ENCODE measurements around the gene SPNS3.

Gene SPNS3

GRCh38 chr17:4444782-4445473 is 11.2 kb downstream of the SPNS3 start:
- no peaks in the 10 kb centered on the region for H3K9me3 ChIP-seq (ENCODE audit: control insufficient read depth in 1 of 2, low read length in 2 of 2)
- no peak overlapping the region for H3K4me3 ChIP-seq (ENCODE audit: low read depth in 1 of 2, low read length in 2 of 2)
- no peak overlapping the region for H3K9ac ChIP-seq (ENCODE audit: low read depth in 1 of 2, low read length in 2 of 2)
- no peaks in the 10 kb centered on the region for H3K36me3 ChIP-seq (ENCODE audit: control insufficient read depth in 1 of 2, insufficient read depth in 2 of 2, low read length in 2 of 2)
- H3K27ac ChIP-seq (ENCODE audit: low read depth, low read length) = no peak overlapping the region
- H3K4me1 ChIP-seq (ENCODE audit: control insufficient read depth in 1 of 2, insufficient read depth in 2 of 2, low read length in 2 of 2) = peaks cover 17 to 23% of the 10 kb centered on the region in 2 donors
- H3K27me3 ChIP-seq (ENCODE audit: control insufficient read depth in 1 of 2, insufficient read depth in 2 of 2, low read length in 2 of 2) = peaks cover 3 to 6% of the 10 kb centered on the region in 2 donors

GRCh38 chr17:4445731-4446130 is 12.0 kb downstream of the SPNS3 start:
- H3K4me3 ChIP-seq (ENCODE audit: low read depth in 1 of 2, low read length in 2 of 2) = no peak overlapping the region
- H3K9ac ChIP-seq (ENCODE audit: low read depth in 1 of 2, low read length in 2 of 2) = no peak overlapping the region
- no peak overlapping the region for H3K27ac ChIP-seq (ENCODE audit: low read depth, low read length)
- peaks cover 0 to under 1% of the 10 kb centered on the region in 2 donors for H3K27me3 ChIP-seq (ENCODE audit: control insufficient read depth in 1 of 2, insufficient read depth in 2 of 2, low read length in 2 of 2)
- no peaks in the 10 kb centered on the region for H3K36me3 ChIP-seq (ENCODE audit: control insufficient read depth in 1 of 2, insufficient read depth in 2 of 2, low read length in 2 of 2)
- peaks cover 15 to 19% of the 10 kb centered on the region in 2 donors for H3K4me1 ChIP-seq (ENCODE audit: control insufficient read depth in 1 of 2, insufficient read depth in 2 of 2, low read length in 2 of 2)
- no peaks in the 10 kb centered on the region for H3K9me3 ChIP-seq (ENCODE audit: control insufficient read depth in 1 of 2, low read length in 2 of 2)

- Histone ChIP-seq H3K27ac (ENCODE audit: low read depth, low read length) (no peak overlapping the region), H3K36me3 (ENCODE audit: control insufficient read depth in 1 of 2, insufficient read depth in 2 of 2, low read length in 2 of 2) (no peaks in the 10 kb centered on the region), H3K9ac (ENCODE audit: low read depth in 1 of 2, low read length in 2 of 2) (no peak overlapping the region), H3K4me1 (ENCODE audit: control insufficient read depth in 1 of 2, insufficient read depth in 2 of 2, low read length in 2 of 2) (peaks cover 15 to 16% of the 10 kb centered on the region in 2 donors), H3K4me3 (ENCODE audit: low read depth in 1 of 2, low read length in 2 of 2) (no peak overlapping the region), H3K27me3 (ENCODE audit: control insufficient read depth in 1 of 2, insufficient read depth in 2 of 2, low read length in 2 of 2) (no peaks in the 10 kb centered on the region), H3K9me3 (ENCODE audit: control insufficient read depth in 1 of 2, low read length in 2 of 2) (no peaks in the 10 kb centered on the region)
Observed at GRCh38 chr17:4446326-4447071, 12.8 kb downstream of the SPNS3 start.

- H3K36me3 ChIP-seq (ENCODE audit: control insufficient read depth in 1 of 2, insufficient read depth in 2 of 2, low read length in 2 of 2) = no peaks in the 10 kb centered on the region
- no peaks in the 10 kb centered on the region for H3K9me3 ChIP-seq (ENCODE audit: control insufficient read depth in 1 of 2, low read length in 2 of 2)
- no peak overlapping the region for H3K27ac ChIP-seq (ENCODE audit: low read depth, low read length)
- H3K9ac ChIP-seq (ENCODE audit: low read depth in 1 of 2, low read length in 2 of 2) = no peak overlapping the region
- no peak overlapping the region for H3K4me3 ChIP-seq (ENCODE audit: low read depth in 1 of 2, low read length in 2 of 2)
- no peaks in the 10 kb centered on the region for H3K27me3 ChIP-seq (ENCODE audit: control insufficient read depth in 1 of 2, insufficient read depth in 2 of 2, low read length in 2 of 2)
- peaks cover 15 to 16% of the 10 kb centered on the region in 2 donors for H3K4me1 ChIP-seq (ENCODE audit: control insufficient read depth in 1 of 2, insufficient read depth in 2 of 2, low read length in 2 of 2)
Observed at GRCh38 chr17:4448197-4448980, 14.6 kb downstream of the SPNS3 start.

- Histone ChIP-seq H3K9me3 (ENCODE audit: control insufficient read depth in 1 of 2, low read length in 2 of 2) (no peaks in the 10 kb centered on the region), H3K4me3 (ENCODE audit: low read depth in 1 of 2, low read length in 2 of 2) (no peak overlapping the region), H3K27me3 (ENCODE audit: control insufficient read depth in 1 of 2, insufficient read depth in 2 of 2, low read length in 2 of 2) (no peaks in the 10 kb centered on the region), H3K27ac (ENCODE audit: low read depth, low read length) (no peak overlapping the region), H3K9ac (ENCODE audit: low read depth in 1 of 2, low read length in 2 of 2) (no peak overlapping the region), H3K4me1 (ENCODE audit: control insufficient read depth in 1 of 2, insufficient read depth in 2 of 2, low read length in 2 of 2) (peaks cover 15 to 19% of the 10 kb centered on the region in 2 donors), H3K36me3 (ENCODE audit: control insufficient read depth in 1 of 2, insufficient read depth in 2 of 2, low read length in 2 of 2) (no peaks in the 10 kb centered on the region)
Observed at GRCh38 chr17:4449736-4450135, 16.0 kb downstream of the SPNS3 start.

- Histone ChIP-seq H3K9me3 (ENCODE audit: control insufficient read depth in 1 of 2, low read length in 2 of 2) (no peaks in the 10 kb centered on the region), H3K27ac (ENCODE audit: low read depth, low read length) (no peak overlapping the region), H3K4me3 (ENCODE audit: low read depth in 1 of 2, low read length in 2 of 2) (no peak overlapping the region), H3K27me3 (ENCODE audit: control insufficient read depth in 1 of 2, insufficient read depth in 2 of 2, low read length in 2 of 2) (no peaks in the 10 kb centered on the region), H3K36me3 (ENCODE audit: control insufficient read depth in 1 of 2, insufficient read depth in 2 of 2, low read length in 2 of 2) (no peaks in the 10 kb centered on the region), H3K9ac (ENCODE audit: low read depth in 1 of 2, low read length in 2 of 2) (no peak overlapping the region), H3K4me1 (ENCODE audit: control insufficient read depth in 1 of 2, insufficient read depth in 2 of 2, low read length in 2 of 2) (peaks cover 10 to 15% of the 10 kb centered on the region in 2 donors)
Observed at GRCh38 chr17:4450710-4451316, 17.1 kb downstream of the SPNS3 start.

GRCh38 chr17:4453812-4454591 is 20.3 kb downstream of the SPNS3 start:
- no peaks in the 10 kb centered on the region for H3K27me3 ChIP-seq (ENCODE audit: control insufficient read depth in 1 of 2, insufficient read depth in 2 of 2, low read length in 2 of 2)
- no peak overlapping the region for H3K4me3 ChIP-seq (ENCODE audit: low read depth in 1 of 2, low read length in 2 of 2)
- H3K9me3 ChIP-seq (ENCODE audit: control insufficient read depth in 1 of 2, low read length in 2 of 2) = no peaks in the 10 kb centered on the region
- no peaks in the 10 kb centered on the region for H3K36me3 ChIP-seq (ENCODE audit: control insufficient read depth in 1 of 2, insufficient read depth in 2 of 2, low read length in 2 of 2)
- no peak overlapping the region for H3K27ac ChIP-seq (ENCODE audit: low read depth, low read length)
- no peak overlapping the region for H3K9ac ChIP-seq (ENCODE audit: low read depth in 1 of 2, low read length in 2 of 2)
- peaks cover 10 to 15% of the 10 kb centered on the region in 2 donors for H3K4me1 ChIP-seq (ENCODE audit: control insufficient read depth in 1 of 2, insufficient read depth in 2 of 2, low read length in 2 of 2)

- H3K9me3 ChIP-seq (ENCODE audit: control insufficient read depth in 1 of 2, low read length in 2 of 2) = peaks cover 0 to 5% of the 10 kb centered on the region in 2 donors
- H3K4me1 ChIP-seq (ENCODE audit: control insufficient read depth in 1 of 2, insufficient read depth in 2 of 2, low read length in 2 of 2) = no peaks in the 10 kb centered on the region
- H3K27ac ChIP-seq (ENCODE audit: low read depth, low read length) = no peak overlapping the region
- no peak overlapping the region for H3K9ac ChIP-seq (ENCODE audit: low read depth in 1 of 2, low read length in 2 of 2)
- no peak overlapping the region for H3K4me3 ChIP-seq (ENCODE audit: low read depth in 1 of 2, low read length in 2 of 2)
- H3K27me3 ChIP-seq (ENCODE audit: control insufficient read depth in 1 of 2, insufficient read depth in 2 of 2, low read length in 2 of 2) = no peaks in the 10 kb centered on the region
- no peaks in the 10 kb centered on the region for H3K36me3 ChIP-seq (ENCODE audit: control insufficient read depth in 1 of 2, insufficient read depth in 2 of 2, low read length in 2 of 2)
Observed at GRCh38 chr17:4460661-4461060, 26.9 kb downstream of the SPNS3 start.

GRCh38 chr17:4463818-4464476 is 30.2 kb downstream of the SPNS3 start:
- no peak overlapping the region for H3K27ac ChIP-seq (ENCODE audit: low read depth, low read length)
- H3K36me3 ChIP-seq (ENCODE audit: control insufficient read depth in 1 of 2, insufficient read depth in 2 of 2, low read length in 2 of 2) = no peaks in the 10 kb centered on the region
- no peaks in the 10 kb centered on the region for H3K4me1 ChIP-seq (ENCODE audit: control insufficient read depth in 1 of 2, insufficient read depth in 2 of 2, low read length in 2 of 2)
- H3K9ac ChIP-seq (ENCODE audit: low read depth in 1 of 2, low read length in 2 of 2) = no peak overlapping the region
- H3K9me3 ChIP-seq (ENCODE audit: control insufficient read depth in 1 of 2, low read length in 2 of 2) = peaks cover 0 to 5% of the 10 kb centered on the region in 2 donors
- no peak overlapping the region for H3K4me3 ChIP-seq (ENCODE audit: low read depth in 1 of 2, low read length in 2 of 2)
- no peaks in the 10 kb centered on the region for H3K27me3 ChIP-seq (ENCODE audit: control insufficient read depth in 1 of 2, insufficient read depth in 2 of 2, low read length in 2 of 2)
